Endothelial cell (in vitro differentiated cells): Measurements from ENCODE around the gene CTNNB1. TPM values are rescaled to one million over a fixed set of nuclear protein-coding genes. Genes with fewer than 3 reads are reported as not detected.

Experiments
- DNase-seq: peaks from one replicate; pipeline ENCODE4 v3.0.0; 2021; ENCODE audit warnings: low spot score
- H3K27ac Mint-ChIP-seq: one replicate; pipeline ENCODE4 v1.8.0; 2021; ENCODE audit warnings: mixed read lengths, inconsistent platforms; ENCODE audit not compliant: unreplicated experiment
- H3K27me3 Mint-ChIP-seq: one replicate; pipeline ENCODE4 v1.8.0; 2021; ENCODE audit warnings: mild to moderate bottlenecking, moderate library complexity, mixed read lengths, inconsistent platforms; ENCODE audit not compliant: unreplicated experiment
- H3K36me3 Mint-ChIP-seq: one replicate; pipeline ENCODE4 v1.8.0; 2021; ENCODE audit warnings: mild to moderate bottlenecking, low read depth, mixed read lengths, inconsistent platforms; ENCODE audit not compliant: unreplicated experiment
- H3K4me1 Mint-ChIP-seq: one replicate; pipeline ENCODE4 v1.8.0; 2021; ENCODE audit warnings: mild to moderate bottlenecking, mixed read lengths, inconsistent platforms; ENCODE audit not compliant: unreplicated experiment
- H3K4me3 Mint-ChIP-seq: one replicate; pipeline ENCODE4 v1.8.0; 2021; ENCODE audit warnings: mild to moderate bottlenecking, mixed read lengths, inconsistent platforms; ENCODE audit not compliant: unreplicated experiment
- H3K9me3 Mint-ChIP-seq: one replicate; pipeline ENCODE4 v1.8.0; 2021; ENCODE audit warnings: mixed read lengths, inconsistent platforms; ENCODE audit not compliant: unreplicated experiment
- total RNA-seq: library from RNA; stranded (reverse); fragmentation: NEBNext Ultra II Directional; extraction: Animal tissue kit (Norgen Biotek cat#: 25700); gene quantifications from one replicate; pipeline ENCODE4 v1.2.1, GENCODE V29; 2021; ENCODE audit not compliant: unreplicated experiment
- TF ChIP-seq, protein P1 (sequence below): fragments of 200-600 bp; sonication (generic); IDR thresholded peaks from one replicate; pipeline ENCODE4 v1.5.0; 2021; ENCODE audit warnings: antibody characterized with exemption; ENCODE audit not compliant: unreplicated experiment

The CTNNB1 gene
- total RNA-seq, 1 donor from 2014 or later: 1,051 TPM

DNA sequence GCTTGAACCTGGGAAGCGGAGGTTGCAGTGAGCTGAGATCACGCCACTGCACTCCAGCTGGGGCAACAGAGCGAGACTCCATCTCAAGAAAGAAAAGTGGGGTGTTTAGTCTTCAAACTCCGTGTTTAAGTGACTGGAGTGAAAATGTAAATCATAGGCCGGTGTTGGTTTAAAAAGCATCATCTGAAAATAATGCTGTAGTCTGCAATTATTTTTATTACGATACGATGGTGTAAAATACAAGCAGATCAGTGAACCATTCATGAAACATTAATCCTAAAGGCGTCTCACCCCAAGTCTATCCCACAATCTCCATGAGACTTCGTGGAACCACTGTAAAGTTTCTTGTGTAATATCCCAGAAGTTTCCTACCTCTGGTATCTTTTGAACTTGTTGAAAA, 6.3 kb downstream of the CTNNB1 start:
- peaks cover 70% of the 10 kb centered on the region for H3K4me1 Mint-ChIP-seq
- H3K27me3 Mint-ChIP-seq: peaks cover 5% of the 10 kb centered on the region
- no peaks in the 10 kb centered on the region for H3K9me3 Mint-ChIP-seq
- TF ChIP-seq, protein P1, sequence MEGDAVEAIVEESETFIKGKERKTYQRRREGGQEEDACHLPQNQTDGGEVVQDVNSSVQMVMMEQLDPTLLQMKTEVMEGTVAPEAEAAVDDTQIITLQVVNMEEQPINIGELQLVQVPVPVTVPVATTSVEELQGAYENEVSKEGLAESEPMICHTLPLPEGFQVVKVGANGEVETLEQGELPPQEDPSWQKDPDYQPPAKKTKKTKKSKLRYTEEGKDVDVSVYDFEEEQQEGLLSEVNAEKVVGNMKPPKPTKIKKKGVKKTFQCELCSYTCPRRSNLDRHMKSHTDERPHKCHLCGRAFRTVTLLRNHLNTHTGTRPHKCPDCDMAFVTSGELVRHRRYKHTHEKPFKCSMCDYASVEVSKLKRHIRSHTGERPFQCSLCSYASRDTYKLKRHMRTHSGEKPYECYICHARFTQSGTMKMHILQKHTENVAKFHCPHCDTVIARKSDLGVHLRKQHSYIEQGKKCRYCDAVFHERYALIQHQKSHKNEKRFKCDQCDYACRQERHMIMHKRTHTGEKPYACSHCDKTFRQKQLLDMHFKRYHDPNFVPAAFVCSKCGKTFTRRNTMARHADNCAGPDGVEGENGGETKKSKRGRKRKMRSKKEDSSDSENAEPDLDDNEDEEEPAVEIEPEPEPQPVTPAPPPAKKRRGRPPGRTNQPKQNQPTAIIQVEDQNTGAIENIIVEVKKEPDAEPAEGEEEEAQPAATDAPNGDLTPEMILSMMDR: no peak
- H3K27ac Mint-ChIP-seq: no peak overlapping the region
- H3K4me3 Mint-ChIP-seq: peak overlapping the region; percentile 59
- no peak for DNase-seq
- H3K36me3 Mint-ChIP-seq: peaks cover 11% of the 10 kb centered on the region

DNA sequence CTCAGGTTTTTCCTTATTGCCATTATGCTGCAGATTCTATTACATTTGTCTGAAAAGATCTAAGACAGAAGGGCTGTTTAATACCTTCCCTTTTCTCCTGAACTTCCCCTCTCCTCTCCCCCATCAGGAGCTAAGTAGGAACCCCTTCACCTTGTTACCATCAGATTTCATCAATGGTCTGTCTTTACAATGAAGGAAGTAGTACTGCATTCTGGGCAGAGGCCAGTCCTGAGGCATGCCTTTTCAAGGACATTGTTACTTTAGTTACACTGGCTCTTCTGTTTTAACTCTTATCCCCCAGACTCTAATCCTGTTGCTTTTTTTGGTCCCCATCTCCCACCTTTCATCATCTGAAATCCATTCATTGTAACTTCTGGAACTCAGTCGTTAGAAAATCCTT, 8.1 kb downstream of the CTNNB1 start:
- H3K27me3 Mint-ChIP-seq: peaks cover 5% of the 10 kb centered on the region
- peak overlapping the region; percentile 69 for H3K4me3 Mint-ChIP-seq
- H3K27ac Mint-ChIP-seq: peak overlapping the region; percentile 54
- peaks cover 76% of the 10 kb centered on the region for H3K4me1 Mint-ChIP-seq
- TF ChIP-seq, protein P1: no peak
- no peak for DNase-seq
- H3K36me3 Mint-ChIP-seq: peaks cover 6% of the 10 kb centered on the region
- no peaks in the 10 kb centered on the region for H3K9me3 Mint-ChIP-seq

DNA sequence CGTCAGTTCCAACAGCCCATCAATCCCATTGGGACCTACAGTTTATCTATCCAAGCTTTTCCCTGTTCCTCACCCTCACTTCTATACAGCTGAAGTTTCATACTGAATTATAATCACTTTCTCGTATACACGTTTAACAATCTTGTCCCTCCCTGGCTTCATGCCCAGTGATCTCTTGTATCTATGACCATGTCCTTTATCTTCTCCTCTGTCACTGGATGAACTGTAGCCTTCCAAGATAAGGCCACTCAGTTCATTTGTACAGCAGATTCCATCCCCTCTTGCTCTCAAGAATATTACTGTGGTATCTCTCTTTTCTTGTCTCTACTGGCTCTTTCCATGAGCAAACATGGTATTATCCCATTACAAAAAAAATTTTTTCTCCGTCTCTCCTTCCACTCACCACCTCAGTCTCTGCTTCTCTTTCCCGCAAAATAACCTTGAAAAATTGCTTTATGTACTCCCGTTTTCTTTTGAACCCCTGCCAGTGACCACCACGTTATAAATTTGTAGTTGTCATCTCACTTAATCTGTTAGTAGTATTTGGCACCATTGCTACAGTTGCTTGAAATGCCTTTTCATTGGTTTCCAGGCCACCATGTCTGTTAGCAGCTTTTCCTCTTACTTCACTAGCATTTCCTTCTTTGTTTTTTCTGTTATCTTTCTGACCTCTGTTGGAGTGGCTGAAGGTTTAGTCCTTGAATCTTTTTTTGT, 9.4 kb downstream of the CTNNB1 start:
- H3K4me3 Mint-ChIP-seq: peak overlapping the region; percentile 10
- TF ChIP-seq, protein P1: no peak
- H3K4me1 Mint-ChIP-seq: peaks cover 81% of the 10 kb centered on the region
- no peak overlapping the region for H3K27ac Mint-ChIP-seq
- H3K27me3 Mint-ChIP-seq: peaks cover 5% of the 10 kb centered on the region
- no peak for DNase-seq
- H3K36me3 Mint-ChIP-seq: peaks cover 6% of the 10 kb centered on the region
- H3K9me3 Mint-ChIP-seq: no peaks in the 10 kb centered on the region

DNA sequence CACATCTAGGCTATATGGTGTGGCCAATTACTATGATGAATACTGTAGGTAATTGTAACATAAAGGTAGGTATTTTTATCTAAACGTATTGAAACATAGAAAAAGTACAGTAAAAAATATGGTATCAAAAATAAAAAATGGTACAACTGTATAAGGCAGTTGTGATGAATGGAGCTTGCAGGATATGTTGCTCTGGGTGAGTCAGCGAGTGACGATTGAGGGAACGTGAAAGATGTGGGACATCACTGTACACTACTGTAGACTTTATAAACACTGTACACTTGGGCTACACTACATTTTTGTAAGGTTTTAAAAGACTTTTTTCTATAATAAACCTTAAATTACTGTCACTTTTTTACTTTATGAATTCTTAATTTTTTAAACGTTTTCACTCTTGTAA, 10.3 kb downstream of the CTNNB1 start:
- no peak for DNase-seq
- no peaks in the 10 kb centered on the region for H3K9me3 Mint-ChIP-seq
- TF ChIP-seq, protein P1: no peak
- peaks cover 5% of the 10 kb centered on the region for H3K27me3 Mint-ChIP-seq
- H3K36me3 Mint-ChIP-seq: peaks cover 6% of the 10 kb centered on the region
- H3K27ac Mint-ChIP-seq: peak overlapping the region; percentile 62
- H3K4me3 Mint-ChIP-seq: no peak overlapping the region
- peaks cover 76% of the 10 kb centered on the region for H3K4me1 Mint-ChIP-seq

DNA sequence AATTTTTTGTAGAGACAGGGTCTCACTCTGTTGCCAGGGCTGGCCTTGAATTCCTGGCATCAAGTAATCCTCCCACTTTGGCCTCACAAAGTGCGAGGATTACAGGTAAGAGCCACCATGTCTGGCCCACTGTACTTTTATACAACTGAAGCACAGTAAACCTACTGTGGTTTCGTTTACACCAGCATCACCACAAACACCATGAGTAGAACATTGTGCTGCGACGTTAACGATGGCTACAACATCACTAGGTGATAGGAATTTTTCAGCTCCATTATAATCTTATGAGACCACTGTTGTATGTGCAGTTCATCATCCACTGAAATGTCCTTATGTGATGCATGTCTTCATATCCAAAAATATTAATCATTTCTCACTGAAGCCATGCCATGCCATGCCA, 11.7 kb downstream of the CTNNB1 start:
- Mint-ChIP-seq H3K27me3 (peaks cover 5% of the 10 kb centered on the region), H3K27ac (no peak overlapping the region), H3K4me3 (no peak overlapping the region), H3K4me1 (peaks cover 71% of the 10 kb centered on the region), H3K9me3 (no peaks in the 10 kb centered on the region), H3K36me3 (peaks cover 6% of the 10 kb centered on the region)
- TF ChIP-seq, protein P1: no peak
- no peak for DNase-seq
